ENCODE measurements around the gene FBXL17. TPM values are rescaled to one million over a fixed set of nuclear protein-coding genes. Genes with fewer than 3 reads are reported as not detected.

The FBXL17 gene
- total RNA-seq, 1 donor from 2014 or later: 4.2 TPM

GRCh38 chr5:108315829-108316228 lies 66.1 kb downstream of the FBXL17 start:
- H3K4me3 ChIP-seq (ENCODE audit: low read depth, low read length): no peak overlapping the region
- no peak for TF ChIP-seq CTCF (conservative IDR thresholded peaks at IDR 0.05; ENCODE audit: low read depth, low read length)
- DNase-seq (ENCODE audit: low read depth): no peak

- no peak overlapping the region for H3K4me3 ChIP-seq (ENCODE audit: low read depth, low read length)
- TF ChIP-seq CTCF (conservative IDR thresholded peaks at IDR 0.05; ENCODE audit: low read depth, low read length): no peak
- no peak for DNase-seq (ENCODE audit: low read depth)
These were observed 69.6 kb downstream of the FBXL17 start for GRCh38 chr5:108312258-108312657.

GRCh38 chr5:108311682-108312081 lies 70.2 kb downstream of the FBXL17 start:
- DNase-seq (ENCODE audit: low read depth): no peak
- TF ChIP-seq CTCF (conservative IDR thresholded peaks at IDR 0.05; ENCODE audit: low read depth, low read length): no peak
- no peak overlapping the region for H3K4me3 ChIP-seq (ENCODE audit: low read depth, low read length)

GRCh38 chr5:108303611-108304010 lies 78.3 kb downstream of the FBXL17 start:
- no peak for DNase-seq (ENCODE audit: low read depth)
- no peak for TF ChIP-seq CTCF (conservative IDR thresholded peaks at IDR 0.05; ENCODE audit: low read depth, low read length)
- H3K4me3 ChIP-seq (ENCODE audit: low read depth, low read length): no peak overlapping the region

- TF ChIP-seq CTCF (conservative IDR thresholded peaks at IDR 0.05; ENCODE audit: low read depth, low read length): no peak
- no peak for DNase-seq (ENCODE audit: low read depth)
These were observed 78.8 kb downstream of the FBXL17 start for GRCh38 chr5:108303086-108303485.

GRCh38 chr5:108297042-108297601 lies 84.8 kb downstream of the FBXL17 start:
- H3K4me3 ChIP-seq (ENCODE audit: low read depth, low read length): no peak overlapping the region
- TF ChIP-seq CTCF (conservative IDR thresholded peaks at IDR 0.05; ENCODE audit: low read depth, low read length): no peak
- no peak for DNase-seq (ENCODE audit: low read depth)

More at GRCh38 chr5:108303086-108303485, 78.8 kb downstream of the FBXL17 start:
- H3K4me3 ChIP-seq (ENCODE audit: low read depth, low read length): no peak overlapping the region

Data from epithelial cell of proximal tubule (primary cell).